ENCODE results near the gene HDLBP. TPM values are rescaled to one million over a fixed set of nuclear protein-coding genes. Genes with fewer than 3 reads are reported as not detected.

HDLBP gene
- total and polyA plus RNA-seq, 2 experiments from 2014 or later = 230 to 306 TPM

- no peak for TF ChIP-seq REST (IDR thresholded peaks at IDR 0.05; ENCODE audit: unreplicated experiment)
- TF ChIP-seq ZNF114 (CRISPR knock-in tag; IDR thresholded peaks at IDR 0.05) = no peak
- TF ChIP-seq, protein P1, sequence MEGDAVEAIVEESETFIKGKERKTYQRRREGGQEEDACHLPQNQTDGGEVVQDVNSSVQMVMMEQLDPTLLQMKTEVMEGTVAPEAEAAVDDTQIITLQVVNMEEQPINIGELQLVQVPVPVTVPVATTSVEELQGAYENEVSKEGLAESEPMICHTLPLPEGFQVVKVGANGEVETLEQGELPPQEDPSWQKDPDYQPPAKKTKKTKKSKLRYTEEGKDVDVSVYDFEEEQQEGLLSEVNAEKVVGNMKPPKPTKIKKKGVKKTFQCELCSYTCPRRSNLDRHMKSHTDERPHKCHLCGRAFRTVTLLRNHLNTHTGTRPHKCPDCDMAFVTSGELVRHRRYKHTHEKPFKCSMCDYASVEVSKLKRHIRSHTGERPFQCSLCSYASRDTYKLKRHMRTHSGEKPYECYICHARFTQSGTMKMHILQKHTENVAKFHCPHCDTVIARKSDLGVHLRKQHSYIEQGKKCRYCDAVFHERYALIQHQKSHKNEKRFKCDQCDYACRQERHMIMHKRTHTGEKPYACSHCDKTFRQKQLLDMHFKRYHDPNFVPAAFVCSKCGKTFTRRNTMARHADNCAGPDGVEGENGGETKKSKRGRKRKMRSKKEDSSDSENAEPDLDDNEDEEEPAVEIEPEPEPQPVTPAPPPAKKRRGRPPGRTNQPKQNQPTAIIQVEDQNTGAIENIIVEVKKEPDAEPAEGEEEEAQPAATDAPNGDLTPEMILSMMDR (conservative IDR thresholded peaks at IDR 0.05; ENCODE audit: low read depth in 2 of 2) = no peak
- no peak for TF ChIP-seq EZH2phosphoT487 (IDR thresholded peaks at IDR 0.05; ENCODE audit: unreplicated experiment)
- no peak for TF ChIP-seq STAT1 (IDR thresholded peaks at IDR 0.05; ENCODE audit: unreplicated experiment)
- TF ChIP-seq NANOG (IDR thresholded peaks at IDR 0.05; ENCODE audit: borderline replicate concordance) = no peak
Measured at GRCh38 chr2:241234066-241234790, 81.2 kb downstream of the HDLBP start (continued).

- peaks cover 33% of the 10 kb centered on the region for H3K27me3 Mint-ChIP-seq (ENCODE audit: insufficient read depth, low read depth, poor library complexity)
- TF ChIP-seq STAT1 (IDR thresholded peaks at IDR 0.05; ENCODE audit: unreplicated experiment) (no peak), POLR2AphosphoS5 (IDR thresholded peaks at IDR 0.05; ENCODE audit: low read depth) (no peak), JUNB (IDR thresholded peaks at IDR 0.05; ENCODE audit: unreplicated experiment) (no peak), REST (IDR thresholded peaks at IDR 0.05; ENCODE audit: unreplicated experiment) (no peak), EZH2phosphoT487 (IDR thresholded peaks at IDR 0.05; ENCODE audit: unreplicated experiment) (no peak)
- TF ChIP-seq, protein P1 (conservative IDR thresholded peaks at IDR 0.05; ENCODE audit: low read depth in 2 of 2) = no peak
Measured at GRCh38 chr2:241232736-241233575, 82.5 kb downstream of the HDLBP start.

More at GRCh38 chr2:241232736-241233575, 82.5 kb downstream of the HDLBP start:
- Histone ChIP-seq H3K9me2 (ENCODE audit: insufficient read depth) (no peaks in the 10 kb centered on the region), H3F3A (replicated peaks; ENCODE audit: low read depth) (no peaks in the 10 kb centered on the region; the same call in 1 of the 2 replicates), H2AFZ (no peak overlapping the region), H3K27me3 (ENCODE audit: insufficient read depth) (no peaks in the 10 kb centered on the region), H4K20me1 (replicated peaks; ENCODE audit: insufficient read depth) (peaks cover 30% of the 10 kb centered on the region), H3K4me3 (no peak overlapping the region), H3K36me3 (ENCODE audit: insufficient read depth) (peaks cover 37% of the 10 kb centered on the region), H3K79me2 (replicated peaks; ENCODE audit: insufficient read depth) (0 out of 2 replicates have a peak, but pooled peaks cover 3% of the 10 kb centered on the region), H3K27ac (ENCODE audit: low read depth) (no peak overlapping the region), H3K4me1 (ENCODE audit: insufficient read depth) (no peaks in the 10 kb centered on the region), H3K4me2 (no peak overlapping the region)
- no peak for DNase-seq (ENCODE audit: low spot score)
- Mint-ChIP-seq H3K4me3 (no peak overlapping the region), H3K4me1 (no peaks in the 10 kb centered on the region; the same call in 2 of the 3 replicates), H3K27ac (no peak overlapping the region), H3K36me3 (ENCODE audit: low read depth) (peaks cover 84% of the 10 kb centered on the region), H3K9me3 (no peaks in the 10 kb centered on the region; the same call in 2 of the 3 replicates)
- ATAC-seq = no peak
